ENCODE results near the gene TGFBR3.

- TF ChIP-seq CTCF (IDR thresholded peaks at IDR 0.05 in 2 of 3, conservative IDR thresholded peaks at IDR 0.05 in 1 of 3; ENCODE audit: insufficient read depth in 2 of 3, low read depth in 1 of 3, low read length in 3 of 3) (no peak), BRF1 (IDR thresholded peaks at IDR 0.05; ENCODE audit: borderline replicate concordance, extremely low read depth, insufficient read length) (no peak), TAF1 (IDR thresholded peaks at IDR 0.05; ENCODE audit: control insufficient read depth, extremely low read depth, insufficient read depth, low read length, severe bottlenecking) (no peak), TARDBP (IDR thresholded peaks at IDR 0.05) (no peak), POLR2AphosphoS5 (IDR thresholded peaks at IDR 0.05; ENCODE audit: control insufficient read depth, insufficient read depth, low read depth, low read length) (no peak), TAF9B (IDR thresholded peaks at IDR 0.05; ENCODE audit: partially characterized antibody) (no peak), ZBTB8A (IDR thresholded peaks at IDR 0.05; ENCODE audit: partially characterized antibody) (no peak), CREM (IDR thresholded peaks at IDR 0.05; ENCODE audit: low read depth) (no peak), TRIM24 (IDR thresholded peaks at IDR 0.05) (no peak), MAFK (IDR thresholded peaks at IDR 0.05; ENCODE audit: low read length) (no peak)
These were observed 116.9 kb downstream of the TGFBR3 start for GRCh38 chr1:91768786-91769725.
